ENCODE measurements around the gene SSPN.

Gene SSPN

GRCh38 chr12:26286186-26286585, 90.8 kb downstream of the SSPN start:
- no peak for DNase-seq (ENCODE audit: low spot score)

GRCh38 chr12:26287671-26288381, 92.5 kb downstream of the SSPN start:
- DNase-seq (ENCODE audit: low spot score), result peak; percentile 27

- DNase-seq (ENCODE audit: low spot score), result no peak
Measured at GRCh38 chr12:26290565-26290964, 95.2 kb downstream of the SSPN start.

GRCh38 chr12:26292596-26292995, 97.2 kb downstream of the SSPN start:
- no peak for DNase-seq (ENCODE audit: low spot score)

- DNase-seq (ENCODE audit: low spot score), result no peak
Measured at GRCh38 chr12:26293612-26294011, 98.2 kb downstream of the SSPN start.

GRCh38 chr12:26295001-26295400, 99.6 kb downstream of the SSPN start:
- DNase-seq (ENCODE audit: low spot score), result no peak

- no peak for DNase-seq (ENCODE audit: low spot score)
Measured at GRCh38 chr12:26297396-26298070, 102.2 kb downstream of the SSPN start.

- DNase-seq (ENCODE audit: low spot score), result peak; percentile 83
Measured at GRCh38 chr12:26298785-26299621, 103.6 kb downstream of the SSPN start.

- no peak for DNase-seq (ENCODE audit: low spot score)
Measured at GRCh38 chr12:26299751-26300150, 104.4 kb downstream of the SSPN start.
